Ishikawa (cell line): ENCODE results near the gene NPAS3.

ENCODE experiments used
- CEBPB ChIP-seq: IDR thresholded peaks from 2 replicates; pipeline ENCODE4 v1.6.1; 2012
- CREB1 ChIP-seq: IDR thresholded peaks from 2 replicates; pipeline ENCODE4 v1.6.1; 2012; ENCODE audit warnings: low read depth
- EGR1 ChIP-seq: IDR thresholded peaks from 2 replicates; pipeline ENCODE4 v1.6.1; 2012
- EP300 ChIP-seq: IDR thresholded peaks from 2 replicates; pipeline ENCODE4 v1.6.1; 2012; ENCODE audit warnings: borderline replicate concordance
- FOXM1 ChIP-seq: IDR thresholded peaks from 2 replicates; pipeline ENCODE4 v1.6.1; 2012; ENCODE audit warnings: low read depth, borderline replicate concordance
- NFIC ChIP-seq: IDR thresholded peaks from 2 replicates; pipeline ENCODE4 v1.6.1; 2012
- RAD21 ChIP-seq: IDR thresholded peaks from 2 replicates; pipeline ENCODE4 v1.6.1; 2012; ENCODE audit warnings: low read depth
- TAF1 ChIP-seq: IDR thresholded peaks from 2 replicates; pipeline ENCODE4 v1.6.1; 2012; ENCODE audit warnings: low read depth, mild to moderate bottlenecking
- TCF12 ChIP-seq: IDR thresholded peaks from 2 replicates; pipeline ENCODE4 v1.6.1; 2012; ENCODE audit warnings: low read depth
- TEAD4 ChIP-seq: IDR thresholded peaks from 2 replicates; pipeline ENCODE4 v1.6.1; 2012
- USF1 ChIP-seq: IDR thresholded peaks from 2 replicates; pipeline ENCODE4 v1.6.1; 2012
- YY1 ChIP-seq: IDR thresholded peaks from 2 replicates; pipeline ENCODE4 v1.6.1; 2012; ENCODE audit warnings: low read depth
- ZBTB7A ChIP-seq: IDR thresholded peaks from 2 replicates; pipeline ENCODE4 v1.6.1; 2012; ENCODE audit warnings: low read depth
- TF ChIP-seq, protein P1 (sequence below): IDR thresholded peaks from 2 replicates; pipeline ENCODE4 v1.6.1; 2012
- TF ChIP-seq, protein P2 (sequence below): IDR thresholded peaks from 2 replicates; pipeline ENCODE4 v1.6.1; 2012; ENCODE audit warnings: low read depth, mild to moderate bottlenecking

Gene NPAS3

DNA sequence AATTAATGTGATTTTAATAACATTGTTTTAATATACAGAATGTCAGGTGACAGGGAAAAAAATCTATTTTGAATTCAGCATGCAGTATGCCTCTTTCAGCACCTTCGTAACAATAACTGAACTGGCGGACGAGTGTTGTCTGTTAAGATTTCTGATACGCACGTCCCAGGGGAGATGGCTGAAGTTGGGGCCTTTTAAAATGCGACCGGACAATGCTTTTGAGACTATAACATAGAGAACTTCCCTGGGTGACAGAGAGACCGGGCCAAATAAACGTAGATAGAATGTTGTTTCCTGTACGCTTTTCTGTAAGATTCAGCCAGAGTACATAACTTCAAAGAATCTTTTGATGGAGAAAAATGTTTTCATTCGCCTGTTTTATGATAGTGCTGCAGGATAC is 772.5 kb downstream of the NPAS3 start:
- no peak for TF ChIP-seq EP300
- no peak for TF ChIP-seq RAD21
- TF ChIP-seq TEAD4 = no peak
- no peak for TF ChIP-seq TCF12
- no peak for TF ChIP-seq CEBPB
- TF ChIP-seq TAF1 = no peak
- TF ChIP-seq NFIC = no peak
- no peak for TF ChIP-seq EGR1
- no peak for TF ChIP-seq CREB1
- TF ChIP-seq YY1 = no peak
- no peak for TF ChIP-seq USF1
- no peak for TF ChIP-seq ZBTB7A
- TF ChIP-seq, protein P1, sequence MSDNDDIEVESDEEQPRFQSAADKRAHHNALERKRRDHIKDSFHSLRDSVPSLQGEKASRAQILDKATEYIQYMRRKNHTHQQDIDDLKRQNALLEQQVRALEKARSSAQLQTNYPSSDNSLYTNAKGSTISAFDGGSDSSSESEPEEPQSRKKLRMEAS = no peak
- TF ChIP-seq FOXM1 = no peak
- TF ChIP-seq, protein P2, sequence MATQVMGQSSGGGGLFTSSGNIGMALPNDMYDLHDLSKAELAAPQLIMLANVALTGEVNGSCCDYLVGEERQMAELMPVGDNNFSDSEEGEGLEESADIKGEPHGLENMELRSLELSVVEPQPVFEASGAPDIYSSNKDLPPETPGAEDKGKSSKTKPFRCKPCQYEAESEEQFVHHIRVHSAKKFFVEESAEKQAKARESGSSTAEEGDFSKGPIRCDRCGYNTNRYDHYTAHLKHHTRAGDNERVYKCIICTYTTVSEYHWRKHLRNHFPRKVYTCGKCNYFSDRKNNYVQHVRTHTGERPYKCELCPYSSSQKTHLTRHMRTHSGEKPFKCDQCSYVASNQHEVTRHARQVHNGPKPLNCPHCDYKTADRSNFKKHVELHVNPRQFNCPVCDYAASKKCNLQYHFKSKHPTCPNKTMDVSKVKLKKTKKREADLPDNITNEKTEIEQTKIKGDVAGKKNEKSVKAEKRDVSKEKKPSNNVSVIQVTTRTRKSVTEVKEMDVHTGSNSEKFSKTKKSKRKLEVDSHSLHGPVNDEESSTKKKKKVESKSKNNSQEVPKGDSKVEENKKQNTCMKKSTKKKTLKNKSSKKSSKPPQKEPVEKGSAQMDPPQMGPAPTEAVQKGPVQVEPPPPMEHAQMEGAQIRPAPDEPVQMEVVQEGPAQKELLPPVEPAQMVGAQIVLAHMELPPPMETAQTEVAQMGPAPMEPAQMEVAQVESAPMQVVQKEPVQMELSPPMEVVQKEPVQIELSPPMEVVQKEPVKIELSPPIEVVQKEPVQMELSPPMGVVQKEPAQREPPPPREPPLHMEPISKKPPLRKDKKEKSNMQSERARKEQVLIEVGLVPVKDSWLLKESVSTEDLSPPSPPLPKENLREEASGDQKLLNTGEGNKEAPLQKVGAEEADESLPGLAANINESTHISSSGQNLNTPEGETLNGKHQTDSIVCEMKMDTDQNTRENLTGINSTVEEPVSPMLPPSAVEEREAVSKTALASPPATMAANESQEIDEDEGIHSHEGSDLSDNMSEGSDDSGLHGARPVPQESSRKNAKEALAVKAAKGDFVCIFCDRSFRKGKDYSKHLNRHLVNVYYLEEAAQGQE = no peak

GRCh38 chr14:33711811-33712216 is 773.1 kb downstream of the NPAS3 start:
- TF ChIP-seq TAF1 (no peak), RAD21 (no peak), USF1 (no peak), CREB1 (no peak), TEAD4 (no peak)

- TF ChIP-seq EGR1 (no peak), ZBTB7A (no peak), TAF1 (no peak)
- TF ChIP-seq, protein P1 = no peak
Measured at GRCh38 chr14:33714527-33715226, 776.0 kb downstream of the NPAS3 start.

DNA sequence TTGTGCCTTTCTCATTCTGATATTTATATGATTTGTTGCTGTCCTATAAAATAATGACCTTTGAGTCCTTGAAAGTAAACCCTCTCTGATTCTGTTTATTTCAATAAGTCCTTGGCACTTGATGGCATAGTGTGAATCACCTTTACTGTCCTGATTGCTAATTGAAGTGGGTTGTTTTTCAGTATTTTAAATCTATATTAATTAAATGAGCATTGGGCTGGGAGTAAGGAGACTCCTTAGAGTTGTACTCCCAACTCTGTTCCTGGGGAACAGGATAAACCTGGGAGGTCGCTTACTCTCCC is 776.5 kb downstream of the NPAS3 start:
- TF ChIP-seq CREB1 = no peak
- TF ChIP-seq USF1 = no peak
- TF ChIP-seq, protein P1 = no peak
- TF ChIP-seq RAD21 = no peak
- TF ChIP-seq EGR1 = no peak
- no peak for TF ChIP-seq TEAD4
- TF ChIP-seq ZBTB7A = no peak
- TF ChIP-seq YY1 = no peak
- TF ChIP-seq, protein P2 = no peak
- TF ChIP-seq CEBPB = no peak
- TF ChIP-seq NFIC = no peak
- no peak for TF ChIP-seq FOXM1
- no peak for TF ChIP-seq TCF12
- no peak for TF ChIP-seq TAF1
- TF ChIP-seq EP300 = no peak

DNA sequence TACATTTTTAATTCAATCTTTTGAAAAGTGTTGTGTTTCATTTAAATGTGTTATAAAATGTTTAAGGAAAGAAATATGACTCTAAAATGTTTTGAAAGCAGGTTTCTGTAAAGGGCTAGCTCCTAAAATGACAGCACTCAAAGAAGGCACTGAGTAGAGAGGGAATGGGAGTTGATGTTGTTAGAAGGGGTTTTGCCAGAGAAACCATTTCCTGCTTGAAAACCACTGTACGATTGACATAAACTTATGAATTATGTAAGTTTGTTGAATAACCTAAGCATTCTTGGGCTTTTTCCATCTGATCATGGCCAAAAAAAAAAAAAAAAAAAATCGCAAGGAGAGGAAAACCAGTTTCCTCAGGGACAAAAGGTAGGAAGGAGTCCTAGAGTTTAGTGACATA is 778.2 kb downstream of the NPAS3 start:
- no peak for TF ChIP-seq YY1
- TF ChIP-seq EP300 = no peak
- no peak for TF ChIP-seq EGR1
- no peak for TF ChIP-seq CREB1
- TF ChIP-seq TEAD4 = no peak
- TF ChIP-seq NFIC = no peak
- no peak for TF ChIP-seq RAD21
- TF ChIP-seq, protein P2 = no peak
- no peak for TF ChIP-seq CEBPB
- TF ChIP-seq USF1 = no peak
- TF ChIP-seq FOXM1 = no peak
